KG1 (cell line): ENCODE measurements around the gene TIGAR.
A peak's percentile ranks its signal among the peaks of the same experiment; 100 is the strongest.

Experiments used
- DNase-seq: peaks from one replicate; lab custom pipeline; 2025; lab: John Stamatoyannopoulos, UW

Gene TIGAR

GRCh38 chr12:4320853-4321701, at the start of gene TIGAR:
Gene TIGAR (plus strand): TSS chr12:4321213. CDS start chr12:4321272, 59 bp downstream.
- DNase-seq, result peak; percentile 77

- peak; percentile 76 for DNase-seq
Measured at GRCh38 chr12:4271717-4272423, 49.1 kb upstream of the TIGAR start.

- DNase-seq, result peak; percentile 71
Measured at GRCh38 chr12:4272424-4273272, 48.4 kb upstream of the TIGAR start.

GRCh38 chr12:4273273-4273651, 47.8 kb upstream of the TIGAR start:
- peak; percentile 75 for DNase-seq

GRCh38 chr12:4273652-4274395, 47.2 kb upstream of the TIGAR start, which contains the start of gene CCND2:
Gene CCND2 (plus strand): TSS chr12:4273762. CDS start chr12:4274041, 279 bp downstream.
- DNase-seq, result peak; percentile 75

GRCh38 chr12:4274396-4275015, 46.5 kb upstream of the TIGAR start:
- DNase-seq, result no peak

- no peak for DNase-seq
Measured at GRCh38 chr12:4275016-4275869, 45.8 kb upstream of the TIGAR start.

GRCh38 chr12:4275870-4276301, 45.1 kb upstream of the TIGAR start:
- no peak for DNase-seq

GRCh38 chr12:4276524-4277204, 44.3 kb upstream of the TIGAR start:
- DNase-seq, result peak; percentile 76

GRCh38 chr12:4277205-4277543, 43.8 kb upstream of the TIGAR start:
- DNase-seq, result no peak

- no peak for DNase-seq
Measured at GRCh38 chr12:4277857-4278256, 43.2 kb upstream of the TIGAR start.

- DNase-seq, result no peak
Measured at GRCh38 chr12:4278329-4279197, 42.5 kb upstream of the TIGAR start.

GRCh38 chr12:4279198-4279690, 41.8 kb upstream of the TIGAR start:
- DNase-seq, result no peak

GRCh38 chr12:4280351-4281163, 40.5 kb upstream of the TIGAR start:
- no peak for DNase-seq

- no peak for DNase-seq
Measured at GRCh38 chr12:4281173-4281654, 39.8 kb upstream of the TIGAR start.

GRCh38 chr12:4282103-4282891, 38.7 kb upstream of the TIGAR start:
- no peak for DNase-seq
